ENCODE data around the gene NBAS. TPM values are rescaled to one million over a fixed set of nuclear protein-coding genes. Genes with fewer than 3 reads are reported as not detected.

The NBAS gene
- polyA plus RNA-seq, 4 donors = 26.0 to 67.2 (median 33.6) TPM

- Histone ChIP-seq H3K4me3 (ENCODE audit: low read depth in 1 of 3, low read length in 3 of 3) (no peak overlapping the region), H3K27ac (ENCODE audit: low read depth in 1 of 3, low read length in 2 of 3) (no peak overlapping the region), H3K36me3 (ENCODE audit: control insufficient read depth in 3 of 3, insufficient read depth in 2 of 3, low read depth in 1 of 3, low read length in 3 of 3) (peaks cover 3 to 28% (median 4%) of the 10 kb centered on the region in 3 donors), H3K9me3 (ENCODE audit: control insufficient read depth in 2 of 2, insufficient read depth in 1 of 2, low read depth in 1 of 2, low read length in 1 of 2) (no peaks in the 10 kb centered on the region), H3K27me3 (ENCODE audit: control insufficient read depth in 3 of 3, insufficient read depth in 3 of 3, low read length in 3 of 3) (no peaks in the 10 kb centered on the region), H3K4me1 (ENCODE audit: control insufficient read depth in 3 of 3, insufficient read depth in 2 of 3, low read depth in 1 of 3, low read length in 2 of 3) (no peaks in the 10 kb centered on the region)
- 96 to 98% (median 98%) methylated on average over 25 to 26 of the region's 26 CpGs for WGBS, 3 donors
- DNase-seq (no peak), FAIRE-seq (no peak)
Observed at GRCh38 chr2:15287447-15288184, 273.5 kb downstream of the NBAS start.

- H3K27me3 ChIP-seq (ENCODE audit: control insufficient read depth in 3 of 3, insufficient read depth in 3 of 3, low read length in 3 of 3) = no peaks in the 10 kb centered on the region
- no peak for FAIRE-seq
- H3K4me1 ChIP-seq (ENCODE audit: control insufficient read depth in 3 of 3, insufficient read depth in 2 of 3, low read depth in 1 of 3, low read length in 2 of 3) = peaks cover 0 to 9% (median 0%) of the 10 kb centered on the region in 3 donors
- peaks cover 0 to 18% (median 4%) of the 10 kb centered on the region in 3 donors for H3K36me3 ChIP-seq (ENCODE audit: control insufficient read depth in 3 of 3, insufficient read depth in 2 of 3, low read depth in 1 of 3, low read length in 3 of 3)
- H3K4me3 ChIP-seq (ENCODE audit: low read depth in 1 of 3, low read length in 3 of 3) = no peak overlapping the region
- no peaks in the 10 kb centered on the region for H3K9me3 ChIP-seq (ENCODE audit: control insufficient read depth in 2 of 2, insufficient read depth in 1 of 2, low read depth in 1 of 2, low read length in 1 of 2)
- 85 to 90% (median 88%) methylated on average over 1 of the region's 1 CpG for WGBS, 3 donors
- H3K27ac ChIP-seq (ENCODE audit: low read depth in 1 of 3, low read length in 2 of 3) = no peak overlapping the region
- no peak for DNase-seq
Observed at GRCh38 chr2:15284614-15285013, 276.5 kb downstream of the NBAS start.

GRCh38 chr2:15281681-15282080, 279.5 kb downstream of the NBAS start:
- FAIRE-seq (no peak), DNase-seq (no peak)
- Histone ChIP-seq H3K9me3 (ENCODE audit: control insufficient read depth in 2 of 2, insufficient read depth in 1 of 2, low read depth in 1 of 2, low read length in 1 of 2) (no peaks in the 10 kb centered on the region), H3K27me3 (ENCODE audit: control insufficient read depth in 3 of 3, insufficient read depth in 3 of 3, low read length in 3 of 3) (no peaks in the 10 kb centered on the region), H3K36me3 (ENCODE audit: control insufficient read depth in 3 of 3, insufficient read depth in 2 of 3, low read depth in 1 of 3, low read length in 3 of 3) (peaks cover 1 to 8% (median 4%) of the 10 kb centered on the region in 3 donors), H3K4me1 (ENCODE audit: control insufficient read depth in 3 of 3, insufficient read depth in 2 of 3, low read depth in 1 of 3, low read length in 2 of 3) (peaks cover 0 to 15% (median 2%) of the 10 kb centered on the region in 3 donors), H3K4me3 (ENCODE audit: low read depth in 1 of 3, low read length in 3 of 3) (no peak overlapping the region), H3K27ac (ENCODE audit: low read depth in 1 of 3, low read length in 2 of 3) (no peak overlapping the region)
- 75 to 95% (median 92%) methylated on average over 2 of the region's 2 CpGs for WGBS, 3 donors

- WGBS, 3 donors = 11 to 58% (median 39%) methylated on average over 2 of the region's 2 CpGs
- Histone ChIP-seq H3K27ac (ENCODE audit: low read depth in 1 of 3, low read length in 2 of 3) (peak overlapping the region in 1 of 3 donors; percentile 46), H3K4me1 (ENCODE audit: control insufficient read depth in 3 of 3, insufficient read depth in 2 of 3, low read depth in 1 of 3, low read length in 2 of 3) (peaks cover 0 to 17% (median 2%) of the 10 kb centered on the region in 3 donors), H3K36me3 (ENCODE audit: control insufficient read depth in 3 of 3, insufficient read depth in 2 of 3, low read depth in 1 of 3, low read length in 3 of 3) (peaks cover 1 to 9% (median 6%) of the 10 kb centered on the region in 3 donors), H3K9me3 (ENCODE audit: control insufficient read depth in 2 of 2, insufficient read depth in 1 of 2, low read depth in 1 of 2, low read length in 1 of 2) (no peaks in the 10 kb centered on the region), H3K27me3 (ENCODE audit: control insufficient read depth in 3 of 3, insufficient read depth in 3 of 3, low read length in 3 of 3) (no peaks in the 10 kb centered on the region), H3K4me3 (ENCODE audit: low read depth in 1 of 3, low read length in 3 of 3) (no peak overlapping the region)
- FAIRE-seq (no peak), DNase-seq (peak; percentile 54 to 77)
Observed at GRCh38 chr2:15279201-15279876, 281.8 kb downstream of the NBAS start.

- no peak overlapping the region for H3K4me3 ChIP-seq (ENCODE audit: low read depth in 1 of 3, low read length in 3 of 3)
- H3K27ac ChIP-seq (ENCODE audit: low read depth in 1 of 3, low read length in 2 of 3) = peak overlapping the region in 1 of 3 donors; percentile 46
- peaks cover 1 to 11% (median 3%) of the 10 kb centered on the region in 3 donors for H3K36me3 ChIP-seq (ENCODE audit: control insufficient read depth in 3 of 3, insufficient read depth in 2 of 3, low read depth in 1 of 3, low read length in 3 of 3)
- H3K9me3 ChIP-seq (ENCODE audit: control insufficient read depth in 2 of 2, insufficient read depth in 1 of 2, low read depth in 1 of 2, low read length in 1 of 2) = no peaks in the 10 kb centered on the region
- 78 to 88% (median 86%) methylated on average over 3 of the region's 3 CpGs for WGBS, 3 donors
- H3K27me3 ChIP-seq (ENCODE audit: control insufficient read depth in 3 of 3, insufficient read depth in 3 of 3, low read length in 3 of 3) = no peaks in the 10 kb centered on the region
- FAIRE-seq = no peak
- peaks cover 0 to 23% (median 2%) of the 10 kb centered on the region in 3 donors for H3K4me1 ChIP-seq (ENCODE audit: control insufficient read depth in 3 of 3, insufficient read depth in 2 of 3, low read depth in 1 of 3, low read length in 2 of 3)
- peak in 1 of 2 donors; percentile 45 for DNase-seq
Observed at GRCh38 chr2:15278296-15278695, 282.8 kb downstream of the NBAS start.

- Histone ChIP-seq H3K27ac (ENCODE audit: low read depth in 1 of 3, low read length in 2 of 3) (no peak overlapping the region), H3K9me3 (ENCODE audit: control insufficient read depth in 2 of 2, insufficient read depth in 1 of 2, low read depth in 1 of 2, low read length in 1 of 2) (no peaks in the 10 kb centered on the region), H3K36me3 (ENCODE audit: control insufficient read depth in 3 of 3, insufficient read depth in 2 of 3, low read depth in 1 of 3, low read length in 3 of 3) (peaks cover 3 to 9% (median 3%) of the 10 kb centered on the region in 3 donors), H3K27me3 (ENCODE audit: control insufficient read depth in 3 of 3, insufficient read depth in 3 of 3, low read length in 3 of 3) (no peaks in the 10 kb centered on the region), H3K4me3 (ENCODE audit: low read depth in 1 of 3, low read length in 3 of 3) (no peak overlapping the region), H3K4me1 (ENCODE audit: control insufficient read depth in 3 of 3, insufficient read depth in 2 of 3, low read depth in 1 of 3, low read length in 2 of 3) (peaks cover 0 to 30% (median 2%) of the 10 kb centered on the region in 3 donors)
- no peak for FAIRE-seq
- 28 to 63% (median 60%) methylated on average over 2 of the region's 2 CpGs for WGBS, 3 donors
- DNase-seq = peak; percentile 41 to 45
Observed at GRCh38 chr2:15275346-15275745, 285.8 kb downstream of the NBAS start.

GRCh38 chr2:15273452-15273851, 287.7 kb downstream of the NBAS start:
- no peak for FAIRE-seq
- peak overlapping the region in 1 of 3 donors; percentile 80 for H3K27ac ChIP-seq (ENCODE audit: low read depth in 1 of 3, low read length in 2 of 3)
- whole genome bisulfite sequencing, 3 donors = 30 to 78% (median 56%) methylated on average over 1 of the region's 1 CpG

GRCh38 chr2:15272942-15273341, 288.2 kb downstream of the NBAS start:
- peak overlapping the region in 1 of 3 donors; percentile 80 for H3K27ac ChIP-seq (ENCODE audit: low read depth in 1 of 3, low read length in 2 of 3)
- 66 to 74% (median 73%) methylated on average over 4 of the region's 4 CpGs for WGBS, 3 donors
- FAIRE-seq = no peak

More at GRCh38 chr2:15273452-15273851, 287.7 kb downstream of the NBAS start:
- Histone ChIP-seq H3K4me1 (ENCODE audit: control insufficient read depth in 3 of 3, insufficient read depth in 2 of 3, low read depth in 1 of 3, low read length in 2 of 3) (peaks cover 0 to 26% (median 2%) of the 10 kb centered on the region in 3 donors), H3K9me3 (ENCODE audit: control insufficient read depth in 2 of 2, insufficient read depth in 1 of 2, low read depth in 1 of 2, low read length in 1 of 2) (no peaks in the 10 kb centered on the region), H3K36me3 (ENCODE audit: control insufficient read depth in 3 of 3, insufficient read depth in 2 of 3, low read depth in 1 of 3, low read length in 3 of 3) (peaks cover 3 to 12% (median 4%) of the 10 kb centered on the region in 3 donors), H3K27me3 (ENCODE audit: control insufficient read depth in 3 of 3, insufficient read depth in 3 of 3, low read length in 3 of 3) (no peaks in the 10 kb centered on the region), H3K4me3 (ENCODE audit: low read depth in 1 of 3, low read length in 3 of 3) (no peak overlapping the region)
- DNase-seq = peak in 1 of 2 donors; percentile 76

More at GRCh38 chr2:15272942-15273341, 288.2 kb downstream of the NBAS start:
- DNase-seq = peak in 1 of 2 donors; percentile 29
- Histone ChIP-seq H3K36me3 (ENCODE audit: control insufficient read depth in 3 of 3, insufficient read depth in 2 of 3, low read depth in 1 of 3, low read length in 3 of 3) (peaks cover 3 to 13% (median 7%) of the 10 kb centered on the region in 3 donors), H3K27me3 (ENCODE audit: control insufficient read depth in 3 of 3, insufficient read depth in 3 of 3, low read length in 3 of 3) (no peaks in the 10 kb centered on the region), H3K4me3 (ENCODE audit: low read depth in 1 of 3, low read length in 3 of 3) (no peak overlapping the region), H3K9me3 (ENCODE audit: control insufficient read depth in 2 of 2, insufficient read depth in 1 of 2, low read depth in 1 of 2, low read length in 1 of 2) (no peaks in the 10 kb centered on the region), H3K4me1 (ENCODE audit: control insufficient read depth in 3 of 3, insufficient read depth in 2 of 3, low read depth in 1 of 3, low read length in 2 of 3) (peaks cover 0 to 24% (median 2%) of the 10 kb centered on the region in 3 donors)
